Cerebellar cortex (tissue), 1 donor: Measurements from ENCODE around the gene TBC1D13.
A peak's percentile ranks its signal among the peaks of the same experiment; 100 is the strongest.
"Not testable (repeated sequence)": the region's sequence is repeated elsewhere in the genome, so short reads cannot be mapped to it uniquely, and the experiment has no call there.

Experiments
- DNase-seq: peaks from one replicate; pipeline ENCODE4 v3.0.0-alpha.2; 2015; ENCODE audit warnings: low spot score

The TBC1D13 gene

GRCh38 chr9:128786681-128787601 lies at the start of gene TBC1D13:
TBC1D13 (plus strand) TSS chr9:128787253; CDS start chr9:128787354, 101 bp downstream.
- DNase-seq = peak; percentile 86

GRCh38 chr9:128742401-128742800 lies 44.7 kb upstream of the TBC1D13 start:
- DNase-seq = no peak

GRCh38 chr9:128743421-128743820 lies 43.6 kb upstream of the TBC1D13 start:
- DNase-seq = no peak

GRCh38 chr9:128747241-128747640 lies 39.8 kb upstream of the TBC1D13 start:
- no peak for DNase-seq

- no peak for DNase-seq
Measured at GRCh38 chr9:128750926-128751595, 36.0 kb upstream of the TBC1D13 start.

GRCh38 chr9:128753627-128754026 lies 33.4 kb upstream of the TBC1D13 start:
- DNase-seq = no peak

- no peak for DNase-seq
Measured at GRCh38 chr9:128757602-128758001, 29.5 kb upstream of the TBC1D13 start.

- no peak for DNase-seq
Measured at GRCh38 chr9:128762671-128763449, 24.2 kb upstream of the TBC1D13 start.

- no peak for DNase-seq
Measured at GRCh38 chr9:128764361-128764760, 22.7 kb upstream of the TBC1D13 start.

GRCh38 chr9:128765499-128765898 lies 21.6 kb upstream of the TBC1D13 start:
- DNase-seq = no peak

GRCh38 chr9:128768606-128769005 lies 18.4 kb upstream of the TBC1D13 start:
- DNase-seq = no peak

- no peak for DNase-seq
Measured at GRCh38 chr9:128770286-128771030, 16.6 kb upstream of the TBC1D13 start.

GRCh38 chr9:128771094-128771721 lies 15.8 kb upstream of the TBC1D13 start:
- no peak for DNase-seq

- DNase-seq = peak; percentile 87
Measured at GRCh38 chr9:128771745-128772519, 15.1 kb upstream of the TBC1D13 start, which contains the start of gene ZER1. ZER1 (minus strand) TSS chr9:128771927; CDS start chr9:128755565, 16,362 bp downstream.

- DNase-seq = no peak
Measured at GRCh38 chr9:128773049-128773448, 14.0 kb upstream of the TBC1D13 start.

GRCh38 chr9:128774804-128775203 lies 12.2 kb upstream of the TBC1D13 start:
- DNase-seq = no peak

- DNase-seq = not testable (repeated sequence)
Measured at GRCh38 chr9:128780093-128780492, 7.0 kb upstream of the TBC1D13 start.

GRCh38 chr9:128781187-128782070 lies 5.6 kb upstream of the TBC1D13 start:
- no peak for DNase-seq

- no peak for DNase-seq
Measured at GRCh38 chr9:128782669-128783068, 4.4 kb upstream of the TBC1D13 start.
